Superior temporal gyrus (tissue), 1 donor: ENCODE results near the gene TEX38.
"Not testable (repeated sequence)": the region's sequence is repeated elsewhere in the genome, so short reads cannot be mapped to it uniquely, and the experiment has no call there.

Source experiments
- DNase-seq: peaks from one replicate; pipeline ENCODE4 v3.0.0-alpha.2; 2016; ENCODE audit errors: extremely low spot score

The TEX38 gene

DNA sequence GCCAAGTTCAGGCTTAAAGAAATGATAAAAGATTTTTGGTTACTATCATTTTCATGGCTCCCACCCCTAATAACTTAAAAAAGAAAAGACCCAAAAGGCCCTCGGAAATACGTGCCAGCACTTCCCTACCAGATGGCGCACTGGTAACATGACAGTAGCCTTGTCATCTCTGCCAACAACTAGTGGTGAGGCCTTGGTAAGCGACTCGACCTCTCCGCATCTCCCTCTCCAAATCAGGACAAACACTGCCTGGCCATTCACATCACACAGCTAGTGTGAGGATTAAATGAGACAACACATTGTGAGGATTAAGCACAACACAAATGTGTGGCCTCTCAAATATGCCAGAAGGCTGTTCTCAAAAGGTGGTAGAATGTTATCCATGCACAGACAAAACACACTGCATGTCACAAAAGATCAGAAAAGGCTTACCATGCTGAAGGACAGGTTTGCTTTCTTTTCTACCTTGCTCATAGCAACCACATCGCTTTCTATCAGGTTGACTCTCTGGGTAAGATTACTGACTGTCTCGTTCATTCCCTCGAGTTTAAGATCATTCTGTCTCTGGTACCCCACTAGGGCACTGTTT, 16.4 kb downstream of the TEX38 start:
- no peak for DNase-seq

DNA sequence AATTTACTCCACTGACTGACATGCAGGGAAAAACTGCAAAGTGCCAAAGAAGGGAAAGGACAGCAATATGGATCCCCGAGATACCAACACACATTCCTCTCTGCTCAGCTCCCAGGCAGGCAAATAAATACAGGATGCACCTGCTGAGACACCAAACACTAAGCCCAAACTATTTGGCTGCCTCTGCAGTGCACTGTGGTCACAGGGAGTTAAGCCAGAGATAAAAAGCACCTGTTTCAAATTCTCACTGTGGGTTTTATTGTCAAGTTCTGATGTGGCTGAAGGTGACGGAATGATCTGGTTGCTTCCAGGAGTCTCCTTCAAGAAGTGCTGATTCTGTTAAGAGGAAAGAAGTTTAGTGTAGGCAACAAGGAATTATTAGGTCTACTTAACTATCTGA, 17.7 kb downstream of the TEX38 start:
- DNase-seq = no peak

DNA sequence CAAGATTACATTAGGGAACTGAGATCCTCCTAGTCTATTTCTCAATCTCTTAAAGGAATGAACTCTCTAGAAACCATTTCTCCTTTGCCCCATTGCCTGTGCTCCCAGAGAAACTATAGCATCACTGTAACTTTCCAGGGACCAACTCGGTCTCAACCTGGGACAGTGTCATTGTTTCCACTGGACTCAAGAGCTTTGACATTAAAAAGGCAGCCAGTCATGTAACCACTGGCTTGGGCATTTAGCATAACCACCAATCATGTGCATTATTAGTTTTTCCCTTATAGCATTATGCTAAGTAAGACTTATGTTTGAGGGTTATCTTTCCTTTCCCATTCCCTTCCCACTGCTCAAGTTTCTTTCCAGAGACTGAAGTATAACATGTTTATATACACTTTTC, 18.2 kb downstream of the TEX38 start:
- DNase-seq = no peak

DNA sequence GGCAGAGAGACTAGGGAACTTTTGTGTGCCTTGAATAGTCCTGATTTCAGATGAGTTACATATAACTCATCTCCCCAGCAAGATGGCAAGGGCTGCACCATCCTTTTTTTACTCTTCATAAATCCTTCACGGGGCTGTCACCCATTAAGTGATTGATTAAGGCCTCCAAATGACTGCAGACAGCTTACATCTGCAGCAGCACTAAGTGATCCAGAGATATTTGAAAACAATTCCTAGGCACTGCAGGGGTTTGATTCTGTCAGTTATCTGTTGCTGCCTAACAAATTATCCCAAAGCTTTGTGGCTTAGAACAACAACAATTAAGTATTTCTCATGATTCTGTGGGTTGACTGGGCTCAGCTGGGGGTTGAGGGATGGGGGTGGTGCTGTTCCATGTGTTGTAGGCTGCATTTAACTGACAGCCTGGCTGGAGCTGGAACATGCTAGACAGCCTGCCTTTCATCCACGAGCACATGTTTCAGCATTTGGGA, 19.3 kb downstream of the TEX38 start:
- no peak for DNase-seq

DNA sequence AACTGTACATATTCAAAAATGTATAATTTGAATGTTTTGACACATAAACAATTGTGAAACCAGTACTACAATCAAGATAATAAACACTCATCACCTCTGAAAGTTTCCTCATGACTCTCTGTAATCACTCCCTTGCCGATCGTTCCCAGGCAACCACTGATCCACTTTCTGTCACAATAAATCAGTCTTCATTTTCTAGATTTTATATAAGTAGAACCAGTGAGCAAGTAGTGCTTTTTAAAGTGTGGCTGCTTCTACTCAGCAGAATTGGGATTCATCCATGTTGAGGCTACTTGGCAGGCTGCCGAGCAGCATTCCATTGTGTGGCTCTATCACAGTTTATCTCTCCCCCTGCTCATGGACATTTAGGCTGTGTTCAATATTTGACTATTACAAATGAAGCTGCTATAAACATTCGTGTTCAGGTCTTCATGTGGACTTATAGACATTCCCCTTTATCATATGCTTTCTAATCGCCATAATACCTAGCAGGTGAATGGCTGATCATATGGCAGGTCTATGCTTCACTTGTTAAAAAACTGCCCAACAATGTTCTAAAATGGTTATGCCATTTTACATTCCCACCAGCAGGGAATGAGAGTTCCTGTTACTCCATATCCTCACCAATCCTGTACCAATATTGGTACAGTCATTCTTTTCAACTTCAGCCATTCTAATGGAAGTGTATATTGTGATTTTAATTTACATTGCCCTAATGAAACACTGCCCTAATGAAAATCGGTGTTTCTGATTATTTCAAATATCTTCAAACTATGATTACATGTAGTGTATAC, 20.5 kb downstream of the TEX38 start:
- DNase-seq = peak; percentile 64

DNA sequence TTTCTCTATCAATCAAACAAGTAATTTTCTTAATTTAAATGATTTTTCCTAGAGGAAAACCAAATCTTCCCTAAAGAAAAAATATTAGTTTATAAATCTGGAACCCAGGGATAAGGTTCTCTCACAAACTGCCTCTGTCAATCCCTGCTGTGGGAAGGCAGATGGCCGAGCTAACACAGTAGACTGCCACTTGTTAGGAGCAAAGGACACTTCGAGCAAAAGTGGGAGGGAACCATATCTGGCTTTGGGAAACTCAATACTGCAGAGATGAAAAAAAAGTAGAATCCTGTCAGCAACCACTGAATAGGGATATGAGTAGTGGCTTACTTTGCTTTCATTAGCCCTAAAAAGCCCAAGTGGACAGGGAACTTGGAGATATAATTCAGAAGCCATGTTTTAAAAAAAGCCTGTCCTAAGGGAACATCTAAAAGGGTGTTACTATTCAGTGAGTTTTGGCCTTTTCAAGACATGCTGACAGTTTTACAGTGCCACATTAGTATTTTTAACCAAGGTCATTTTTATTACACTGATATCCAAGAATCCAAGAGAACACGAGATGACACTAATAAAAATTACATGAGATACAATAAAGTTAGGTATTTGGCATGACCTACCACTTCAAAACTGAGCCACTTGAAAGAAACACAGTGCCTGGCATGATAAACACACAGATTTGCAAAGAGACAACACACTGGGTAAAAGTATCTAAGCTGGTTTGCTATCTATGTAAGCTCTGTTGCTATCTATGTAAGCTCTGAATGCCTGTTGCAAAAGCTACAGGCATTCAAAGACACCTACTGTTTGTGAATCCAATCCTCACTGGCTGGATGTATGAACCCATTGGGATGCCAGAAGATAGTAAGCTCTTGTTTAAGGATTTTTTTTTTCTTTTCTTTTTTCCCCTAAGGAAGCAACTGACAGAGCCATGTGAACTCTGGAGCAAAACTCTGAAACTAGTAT, 21.4 kb downstream of the TEX38 start:
- no peak for DNase-seq

DNA sequence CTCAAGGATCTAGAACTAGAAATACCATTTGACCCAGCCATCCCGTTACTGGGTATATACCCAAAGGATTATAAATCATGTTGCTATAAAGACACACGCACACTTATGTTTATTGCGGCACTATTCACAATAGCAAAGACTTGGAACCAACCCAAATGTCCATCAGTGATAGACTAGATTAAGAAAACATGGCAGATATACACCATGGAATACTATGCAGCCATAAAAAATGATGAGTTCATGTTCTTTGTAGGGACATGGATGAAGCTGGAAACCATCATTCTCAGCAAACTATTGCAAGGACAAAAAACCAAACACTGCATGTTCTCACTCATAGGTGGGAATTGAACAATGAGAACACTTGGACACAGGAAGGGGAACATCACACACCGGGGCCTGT, 23.0 kb downstream of the TEX38 start:
- not testable (repeated sequence) for DNase-seq

DNA sequence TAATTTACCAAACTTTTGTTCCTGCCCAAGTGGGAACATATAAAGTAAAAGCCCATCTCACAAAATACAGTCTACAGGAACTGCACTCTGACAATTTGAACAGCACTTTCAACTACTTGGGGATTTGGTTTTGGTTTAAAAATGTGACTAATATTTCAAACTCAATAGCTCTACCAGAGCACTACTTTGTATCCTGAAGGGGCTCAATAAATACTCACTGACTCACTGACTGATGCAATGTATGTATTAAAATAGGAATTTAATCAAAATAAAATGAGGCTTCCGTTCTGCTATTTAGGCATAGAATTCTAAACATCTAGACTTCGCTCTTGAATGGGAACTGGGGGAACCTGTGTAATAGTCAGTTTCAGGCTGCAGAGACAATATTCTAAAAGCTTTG, 25.4 kb downstream of the TEX38 start:
- no peak for DNase-seq

DNA sequence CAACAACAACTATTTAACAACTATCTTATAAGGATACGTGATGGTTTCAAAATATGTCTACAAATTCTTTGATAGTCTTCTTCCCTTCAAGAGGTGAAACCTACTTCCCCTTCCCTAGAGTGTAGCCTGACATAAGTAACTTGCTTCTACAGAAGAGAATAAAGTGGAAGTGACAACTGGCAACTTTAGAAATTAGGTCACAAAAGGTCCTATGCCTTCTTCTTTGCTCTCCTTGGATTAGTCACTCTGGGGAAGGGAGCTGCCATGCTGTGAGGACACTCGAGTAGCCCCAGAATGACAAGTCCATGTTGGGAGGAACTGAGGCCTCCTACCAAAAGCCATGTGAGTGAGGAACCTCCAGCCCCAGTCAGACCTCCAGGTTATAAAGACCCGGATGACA, 28.0 kb downstream of the TEX38 start:
- no peak for DNase-seq

DNA sequence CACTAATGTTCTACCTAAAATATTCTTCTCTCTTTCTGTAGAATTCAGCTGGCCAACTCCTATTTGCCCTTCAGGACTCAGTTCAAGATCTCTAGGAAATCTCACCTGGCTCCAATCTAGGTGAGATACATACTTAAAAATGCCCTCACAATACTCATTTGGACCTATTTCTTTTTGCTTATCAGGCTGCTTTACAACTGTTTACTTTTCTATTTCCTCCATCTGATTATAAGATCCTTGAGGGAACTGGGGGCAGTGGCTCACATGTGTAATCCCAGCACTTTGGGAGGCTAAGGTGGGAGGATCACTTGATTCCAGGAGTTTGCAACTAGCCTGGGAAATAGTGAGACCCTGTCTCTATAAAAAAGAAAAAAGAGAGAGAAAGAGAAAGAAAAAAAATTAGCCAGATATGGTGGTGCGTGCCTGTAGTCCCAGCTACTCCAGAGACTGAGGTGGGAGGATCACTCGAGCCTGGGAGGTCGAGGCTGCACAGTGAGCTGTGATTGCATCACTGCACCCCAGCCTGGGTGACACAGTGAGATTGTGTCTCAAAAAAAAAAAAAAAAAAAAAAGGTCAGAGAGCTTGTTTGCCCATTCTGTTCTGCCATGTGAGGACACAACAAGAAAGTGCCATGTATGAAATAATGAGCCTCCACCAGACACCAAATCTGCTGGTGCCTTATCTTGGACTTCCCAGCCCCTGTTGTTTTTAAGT, 32.4 kb downstream of the TEX38 start:
- DNase-seq = no peak

DNA sequence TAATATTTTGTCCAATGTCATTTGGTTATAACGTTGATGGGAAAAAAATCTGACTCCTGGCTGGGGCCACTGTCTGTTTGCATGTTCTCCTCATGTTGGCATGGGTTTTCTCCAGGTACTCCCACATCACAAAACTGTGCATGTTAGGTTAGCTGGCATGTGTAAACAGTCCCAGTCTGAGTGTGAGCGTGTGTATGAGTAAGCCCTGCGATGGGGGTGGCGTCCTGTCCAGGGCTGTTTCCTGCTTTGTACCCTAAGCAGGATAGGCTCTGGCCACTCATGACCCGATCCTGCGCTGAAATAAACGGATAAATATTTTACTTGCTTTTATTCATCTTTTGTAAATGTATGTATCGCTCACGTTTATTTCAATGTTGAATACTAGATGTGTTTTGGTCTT, 33.8 kb downstream of the TEX38 start:
- DNase-seq = no peak

DNA sequence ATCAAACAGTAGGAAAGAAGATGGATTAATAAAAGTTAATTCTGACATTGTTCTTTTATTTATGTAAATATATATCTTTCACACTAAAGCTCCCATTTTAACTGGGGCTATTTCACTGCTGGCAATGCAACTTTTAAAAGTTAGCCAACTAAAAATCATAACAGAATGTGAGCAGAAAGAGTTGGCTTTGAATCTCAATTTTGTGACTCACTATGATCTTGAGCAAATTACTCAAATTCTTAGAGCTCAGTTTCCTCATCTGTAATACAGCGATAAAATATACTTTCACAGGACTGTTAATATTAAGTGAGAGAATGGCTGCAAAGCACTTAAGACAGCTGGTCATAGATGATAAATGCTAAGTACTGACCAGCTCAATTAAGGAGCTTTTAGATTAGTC, 36.5 kb downstream of the TEX38 start:
- no peak for DNase-seq

DNA sequence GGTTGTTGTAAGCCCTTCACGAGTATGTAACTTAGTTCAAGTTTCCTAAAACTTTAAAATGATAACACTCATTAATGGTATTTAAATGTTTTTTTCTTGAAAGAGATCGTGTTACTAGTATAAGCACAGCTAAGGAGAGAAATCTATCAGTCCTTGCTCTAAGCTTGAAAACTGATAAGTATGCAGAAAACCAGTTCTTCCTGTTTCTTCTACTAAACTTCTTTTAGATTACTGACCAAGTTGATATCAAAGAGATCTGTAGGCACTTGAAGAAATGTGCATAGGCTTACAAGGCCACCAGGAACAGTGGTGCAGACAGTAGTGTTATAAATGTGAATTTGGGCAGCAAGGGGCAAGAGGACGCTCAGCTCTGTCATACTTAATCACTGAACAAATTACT, 43.3 kb downstream of the TEX38 start:
- DNase-seq = no peak

DNA sequence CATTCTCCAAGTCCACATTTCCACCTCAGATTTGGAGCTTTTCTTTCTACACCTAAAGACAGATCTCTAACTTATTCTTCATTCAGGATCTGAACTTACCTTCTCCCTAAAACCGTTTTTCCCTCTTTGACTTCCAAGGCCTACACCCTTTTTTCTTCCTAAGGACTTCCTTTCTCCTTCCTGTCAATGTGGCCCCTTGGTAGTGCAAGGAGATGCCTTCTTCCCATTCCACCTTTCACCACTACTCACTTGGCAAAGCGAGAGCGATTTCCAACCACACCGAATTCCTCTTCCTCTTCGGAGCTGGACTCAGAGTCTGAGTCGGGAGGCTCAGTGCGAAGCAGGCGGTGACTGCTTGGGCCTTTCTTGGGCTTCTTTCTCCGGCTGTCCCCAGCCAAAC, 46.0 kb downstream of the TEX38 start:
- no peak for DNase-seq

DNA sequence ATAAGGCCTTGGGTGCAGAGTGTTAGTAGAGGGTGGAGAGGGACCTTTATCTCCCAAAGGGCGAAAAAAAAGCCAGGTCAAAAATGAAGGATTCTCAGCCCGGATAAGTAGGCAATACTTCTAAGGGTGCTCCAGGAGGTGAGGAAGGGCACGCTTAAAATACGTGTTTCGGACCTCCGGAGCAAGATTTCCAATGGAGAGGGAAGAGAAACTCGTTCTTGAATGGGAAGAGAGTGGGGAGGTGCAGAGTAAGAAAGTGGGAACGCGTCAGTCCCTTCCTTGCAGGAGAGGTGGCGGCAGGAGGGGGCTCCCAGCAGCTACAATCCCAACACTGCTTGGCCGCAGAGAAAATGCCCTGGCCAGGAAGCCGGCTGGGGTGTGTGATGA, 46.7 kb downstream of the TEX38 start:
- no peak for DNase-seq

DNA sequence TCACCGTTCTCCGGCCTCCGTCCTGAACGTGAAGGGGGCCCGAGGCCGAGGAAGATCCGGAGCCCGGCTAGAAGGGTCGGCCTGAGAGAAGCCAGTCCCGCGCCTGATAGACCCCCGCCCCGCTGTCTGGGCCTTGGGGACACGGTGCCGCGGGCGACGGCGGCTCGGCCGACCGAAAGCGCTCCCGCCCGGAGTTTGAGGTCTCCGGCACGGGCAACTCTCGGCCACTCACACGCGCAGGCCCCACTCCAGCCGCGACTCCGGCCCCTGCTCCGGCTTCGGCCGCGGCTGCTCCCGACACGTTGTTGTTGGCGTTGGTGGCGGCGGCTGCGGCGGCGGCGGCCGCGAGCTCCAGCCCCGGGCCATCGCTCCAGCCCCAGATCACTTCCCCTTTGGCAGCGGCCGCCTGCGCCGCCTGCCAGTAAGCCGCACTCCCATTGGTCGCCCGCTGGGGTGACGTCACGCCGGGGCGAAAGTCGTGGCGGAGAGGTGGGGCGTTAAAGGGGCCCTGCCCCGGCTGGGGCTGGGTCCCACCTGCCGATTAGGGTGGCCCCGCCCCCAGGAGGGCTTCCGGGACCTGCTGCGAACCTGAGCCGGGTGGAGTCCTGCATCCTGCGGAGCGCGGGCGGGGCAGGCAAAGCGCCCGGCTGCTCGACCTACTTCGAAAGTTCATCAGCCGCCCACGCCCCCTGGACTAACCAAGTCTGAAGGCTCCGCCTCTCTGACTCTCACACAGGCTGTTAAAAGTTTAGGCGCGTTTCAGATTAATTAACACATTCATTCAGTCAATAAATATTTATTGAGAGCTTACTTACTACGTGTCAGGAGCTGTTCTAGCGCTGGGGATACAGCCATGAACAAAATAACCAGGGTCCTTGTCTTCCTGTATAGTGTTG, 47.3 kb downstream of the TEX38 start, which contains the start of gene EFCAB14:
Gene EFCAB14, minus strand, starts transcription at position 388 of the 896 bp plus-strand sequence. CDS start 1,027 bp downstream, outside the sequence.
- peak; percentile 92 for DNase-seq

DNA sequence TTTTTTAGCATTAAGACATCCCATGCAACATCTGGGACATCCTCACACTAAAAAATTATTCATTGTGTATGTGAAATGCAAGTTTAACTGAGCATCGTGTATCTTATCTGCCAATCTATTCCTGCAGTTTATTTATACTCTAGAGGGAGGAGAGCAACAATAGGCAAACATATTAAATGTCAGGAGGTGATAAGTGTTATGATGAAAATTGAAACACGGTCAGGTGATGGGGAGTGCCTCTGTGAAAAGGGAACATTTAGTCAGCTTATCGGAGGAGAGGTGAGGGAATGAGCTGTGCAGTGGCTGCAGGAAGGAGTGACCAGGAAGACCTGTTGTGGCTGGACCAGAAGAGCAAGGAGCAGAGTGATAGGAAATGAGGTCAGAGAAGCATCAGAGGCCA, 48.0 kb downstream of the TEX38 start:
- DNase-seq = no peak

DNA sequence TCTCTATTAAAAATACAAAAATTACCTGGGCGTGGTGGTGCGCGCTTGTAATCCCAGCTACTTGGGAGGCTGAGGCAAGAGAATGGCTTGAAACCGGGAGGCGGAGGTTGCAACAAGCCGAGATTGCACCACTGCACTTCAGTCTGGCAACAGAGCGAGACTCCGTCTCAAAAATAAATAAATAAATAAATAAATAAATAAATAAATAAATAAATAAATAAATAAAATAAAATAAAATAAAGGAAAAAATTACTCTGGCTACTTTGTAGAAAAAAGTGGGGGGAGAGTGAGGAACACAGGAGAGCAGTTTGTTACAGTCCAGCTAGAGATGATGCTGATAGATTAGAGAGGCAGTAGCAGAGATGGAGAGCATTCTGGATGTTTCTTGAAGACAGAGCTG, 48.7 kb downstream of the TEX38 start:
- DNase-seq = not testable (repeated sequence)

DNA sequence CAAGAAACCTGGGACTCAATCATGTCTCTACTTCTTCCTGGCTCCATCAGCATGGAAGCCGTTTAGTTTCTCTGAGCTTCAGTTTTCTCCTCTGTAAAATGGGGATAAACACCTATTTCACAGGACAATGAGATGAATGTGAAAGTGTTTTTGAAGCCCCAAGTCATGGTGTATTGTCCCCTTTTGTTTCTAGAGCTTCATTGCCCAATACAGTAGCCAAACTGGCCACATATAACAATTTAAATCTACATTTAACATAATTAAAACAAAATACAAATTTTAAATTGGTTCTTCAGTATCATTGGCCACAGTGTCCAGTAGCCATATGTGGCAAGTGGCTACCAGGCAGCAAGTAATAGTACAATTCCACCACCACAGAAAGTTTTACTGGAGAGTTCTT, 49.5 kb downstream of the TEX38 start:
- DNase-seq = no peak

DNA sequence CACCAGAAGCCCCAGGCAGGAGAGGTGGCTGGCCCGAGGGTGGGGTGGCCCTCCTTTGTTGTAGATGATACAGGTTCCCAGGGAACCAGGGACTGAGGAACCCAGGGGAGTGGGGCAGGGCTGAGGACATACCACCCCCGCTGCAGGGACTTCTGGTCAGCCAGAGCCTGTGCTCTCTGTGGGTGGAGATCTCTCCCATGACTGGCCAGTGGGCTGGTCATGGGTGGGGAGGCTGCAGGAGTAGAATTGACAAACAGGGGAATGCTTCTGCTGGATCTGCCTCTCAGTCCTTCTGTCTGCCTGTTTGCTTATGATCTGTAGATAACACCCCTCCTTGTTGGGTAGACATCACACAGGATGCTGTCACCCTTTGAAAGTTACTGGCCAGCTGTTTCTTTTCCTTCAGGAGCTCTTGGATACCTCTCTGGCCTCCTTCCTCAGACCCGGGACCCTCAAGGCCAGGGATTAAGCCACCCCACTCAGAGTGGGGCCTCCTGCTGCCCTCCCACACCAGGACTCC, 50.1 kb downstream of the TEX38 start:
- no peak for DNase-seq
